NCI-H748 (cell line): ENCODE measurements around the gene IRF2.
A peak's percentile ranks its signal among the peaks of the same experiment; 100 is the strongest.

Source experiments
- DNase-seq: peaks from one replicate; lab custom pipeline; 2025; ENCODE audit not compliant: unreplicated experiment; lab: John Stamatoyannopoulos, UW

Gene IRF2

GRCh38 chr4:184370711-184371389, 103.5 kb downstream of the IRF2 start:
- no peak for DNase-seq

GRCh38 chr4:184369871-184370270, 104.5 kb downstream of the IRF2 start:
- no peak for DNase-seq

GRCh38 chr4:184368731-184369130, 105.6 kb downstream of the IRF2 start:
- no peak for DNase-seq

- peak; percentile 25 for DNase-seq
Observed at GRCh38 chr4:184368290-184368689, 106.1 kb downstream of the IRF2 start.

GRCh38 chr4:184364100-184364921, 110.0 kb downstream of the IRF2 start:
- DNase-seq = no peak

GRCh38 chr4:184363258-184363657, 111.1 kb downstream of the IRF2 start:
- DNase-seq = no peak

GRCh38 chr4:184362396-184362795, 112.0 kb downstream of the IRF2 start:
- no peak for DNase-seq

- DNase-seq = no peak
Observed at GRCh38 chr4:184361443-184361842, 112.9 kb downstream of the IRF2 start.

GRCh38 chr4:184359888-184360287, 114.5 kb downstream of the IRF2 start:
- no peak for DNase-seq

- DNase-seq = no peak
Observed at GRCh38 chr4:184358521-184359232, 115.7 kb downstream of the IRF2 start.

GRCh38 chr4:184357772-184358171, 116.6 kb downstream of the IRF2 start:
- no peak for DNase-seq

- peak; percentile 28 for DNase-seq
Observed at GRCh38 chr4:184357165-184357564, 117.2 kb downstream of the IRF2 start.

- no peak for DNase-seq
Observed at GRCh38 chr4:184356366-184356765, 118.0 kb downstream of the IRF2 start.

GRCh38 chr4:184355857-184356256, 118.5 kb downstream of the IRF2 start:
- no peak for DNase-seq

- DNase-seq = no peak
Observed at GRCh38 chr4:184355111-184355604, 119.2 kb downstream of the IRF2 start.

GRCh38 chr4:184352891-184353290, 121.5 kb downstream of the IRF2 start:
- DNase-seq = no peak

- no peak for DNase-seq
Observed at GRCh38 chr4:184351560-184352451, 122.5 kb downstream of the IRF2 start.

- no peak for DNase-seq
Observed at GRCh38 chr4:184350964-184351363, 123.4 kb downstream of the IRF2 start.

GRCh38 chr4:184350213-184350817, 124.0 kb downstream of the IRF2 start:
- DNase-seq = no peak
